SU-DHL-6 (cell line): Measurements from ENCODE around the gene UPK3B.
"Not testable (repeated sequence)": the region's sequence is repeated elsewhere in the genome, so short reads cannot be mapped to it uniquely, and the experiment has no call there.

Experiments used
- H2AFZ ChIP-seq: fragments of 200-600 bp; sonication (generic); 2 replicates; pipeline ENCODE4 v1.6.1; 2014; ENCODE audit warnings: low read depth, mild to moderate bottlenecking, moderate library complexity, mixed read lengths, antibody characterized with exemption, low read length; ENCODE audit not compliant: severe bottlenecking
- H3F3A ChIP-seq: fragments of 200-600 bp; shearing (Covaris generic); 2 replicates; pipeline ENCODE4 v1.6.0; 2016; ENCODE audit warnings: antibody characterized with exemption, mild to moderate bottlenecking; ENCODE audit not compliant: insufficient read depth
- H3K27ac ChIP-seq: fragments of 200-600 bp; sonication (generic); 2 replicates; pipeline ENCODE4 v1.5.1; 2016; ENCODE audit warnings: low read depth, mild to moderate bottlenecking, low read length, moderate library complexity, mixed read lengths
- H3K27me3 ChIP-seq: fragments of 200-600 bp; sonication (generic), shearing (Covaris generic); 2 replicates; pipeline ENCODE4 v1.6.0; 2014; ENCODE audit warnings: mild to moderate bottlenecking, low read length
- H3K36me3 ChIP-seq: fragments of 200-600 bp; sonication (generic); 2 replicates; pipeline ENCODE4 v1.6.1; 2014; ENCODE audit warnings: mild to moderate bottlenecking, low read length, mixed read lengths
- H3K4me2 ChIP-seq: fragments of 300-600, 200-600 bp; shearing (Covaris generic), sonication (generic); 2 replicates; pipeline ENCODE4 v1.6.0; 2014; ENCODE audit warnings: low read length, low read depth, mild to moderate bottlenecking; ENCODE audit not compliant: poor library complexity, severe bottlenecking
- H3K4me3 ChIP-seq: fragments of 200-600 bp; sonication (generic); 2 replicates; pipeline ENCODE4 v1.5.1; 2014; ENCODE audit warnings: antibody characterized with exemption, low read length, mild to moderate bottlenecking, mixed read lengths; ENCODE audit not compliant: insufficient read depth, poor library complexity, severe bottlenecking
- H3K79me2 ChIP-seq: fragments of 200-600 bp; sonication (generic); 2 replicates; pipeline ENCODE4 v1.6.1; 2014; ENCODE audit warnings: mild to moderate bottlenecking, low read length, moderate library complexity; ENCODE audit not compliant: insufficient read depth
- H3K9ac ChIP-seq: fragments of 200-600 bp; sonication (generic); 2 replicates; pipeline ENCODE4 v1.7.0; 2014; ENCODE audit warnings: mild to moderate bottlenecking, low read length
- H3K9me2 ChIP-seq: fragments of 200-600 bp; sonication (generic); replicated peaks from 2 replicates; pipeline ENCODE4 v1.6.1; 2014; ENCODE audit warnings: low read length; ENCODE audit not compliant: insufficient read depth
- H3K9me3 ChIP-seq: fragments of 200-600 bp; sonication (generic); 2 replicates; pipeline ENCODE4 v1.6.1; 2014; ENCODE audit warnings: low read length, mixed read lengths; ENCODE audit not compliant: insufficient read depth
- H4K20me1 ChIP-seq: fragments of 200-600 bp; sonication (generic); 2 replicates; pipeline ENCODE4 v1.6.1; 2014; ENCODE audit warnings: low read depth, mild to moderate bottlenecking, antibody characterized with exemption, low read length, moderate library complexity, mixed read lengths
- CTCF ChIP-seq: fragments of 200-600 bp; sonication (generic); IDR thresholded peaks from one replicate; pipeline ENCODE4 v1.5.1; 2017; ENCODE audit warnings: antibody characterized with exemption, mild to moderate bottlenecking, low read length, moderate library complexity; ENCODE audit not compliant: insufficient read depth, poor library complexity, severe bottlenecking
- EZH2phosphoT487 ChIP-seq: fragments of 200-600 bp; sonication (generic), shearing (Covaris generic); conservative IDR thresholded peaks from 2 replicates; pipeline ENCODE4 v1.6.1; 2018; ENCODE audit warnings: mild to moderate bottlenecking, antibody characterized with exemption, low read length, moderate library complexity, mixed read lengths

Gene UPK3B

GRCh38 chr7:76507723-76508406, 2.5 kb upstream of the UPK3B start:
- no peaks in the 10 kb centered on the region for H3K27me3 ChIP-seq
- H3K4me2 ChIP-seq: no peak overlapping the region
- H3K36me3 ChIP-seq: no peaks in the 10 kb centered on the region
- H3K4me3 ChIP-seq: no peak overlapping the region
- no peak overlapping the region for H3K27ac ChIP-seq
- H3K9ac ChIP-seq: no peak overlapping the region
- no peak overlapping the region for H2AFZ ChIP-seq
- H3F3A ChIP-seq: no peaks in the 10 kb centered on the region
- no peaks in the 10 kb centered on the region for H3K79me2 ChIP-seq
- no peaks in the 10 kb centered on the region for H3K9me3 ChIP-seq
- H3K9me2 ChIP-seq: no peaks in the 10 kb centered on the region
- H4K20me1 ChIP-seq: no peaks in the 10 kb centered on the region
- no peak for TF ChIP-seq CTCF
- no peak for TF ChIP-seq EZH2phosphoT487

GRCh38 chr7:76511200-76511910, 1.0 kb downstream of the UPK3B start:
- not testable (repeated sequence) for H3K36me3 ChIP-seq, H3K4me3 ChIP-seq, H4K20me1 ChIP-seq, H3K9ac ChIP-seq, H3K27me3 ChIP-seq, H3F3A ChIP-seq, H3K27ac ChIP-seq, H2AFZ ChIP-seq, H3K9me2 ChIP-seq, H3K4me2 ChIP-seq, H3K79me2 ChIP-seq, H3K9me3 ChIP-seq

- H3K9me3 ChIP-seq, H3K36me3 ChIP-seq, H4K20me1 ChIP-seq, H3K27me3 ChIP-seq, H3K27ac ChIP-seq, H3K9ac ChIP-seq, H3K9me2 ChIP-seq, H3F3A ChIP-seq, H3K4me3 ChIP-seq, H3K4me2 ChIP-seq, H3K79me2 ChIP-seq, H2AFZ ChIP-seq: not testable (repeated sequence)
Observed at GRCh38 chr7:76511911-76512885, 1.8 kb downstream of the UPK3B start.

GRCh38 chr7:76512941-76513816, 2.8 kb downstream of the UPK3B start:
- no peak overlapping the region for H3K27ac ChIP-seq
- H3F3A ChIP-seq: no peaks in the 10 kb centered on the region
- H3K36me3 ChIP-seq: no peaks in the 10 kb centered on the region
- no peaks in the 10 kb centered on the region for H4K20me1 ChIP-seq
- H2AFZ ChIP-seq: no peak overlapping the region
- no peaks in the 10 kb centered on the region for H3K27me3 ChIP-seq
- no peak overlapping the region for H3K4me2 ChIP-seq
- H3K9me2 ChIP-seq: no peaks in the 10 kb centered on the region
- H3K4me3 ChIP-seq: no peak overlapping the region
- no peak overlapping the region for H3K9ac ChIP-seq
- TF ChIP-seq EZH2phosphoT487 (no peak), CTCF (no peak)
- H3K9me3 ChIP-seq: no peaks in the 10 kb centered on the region
- H3K79me2 ChIP-seq: no peaks in the 10 kb centered on the region
